Caki2 (cell line): Measurements from ENCODE around the gene HTT. TPM values are rescaled to one million over a fixed set of nuclear protein-coding genes. Genes with fewer than 3 reads are reported as not detected.

Experiments
- DNase-seq: peaks from one replicate; pipeline ENCODE4 v3.0.0-alpha.2; 2015; ENCODE audit warnings: low read depth
- in situ Hi-C: cut with HindIII; loops from 2 replicates; pipeline ENCODE4 v1.10.0; 2016; ENCODE audit warnings: low sequenced_read_pairs, low pct_unique_long_range_greater_than_20kb, mixed read lengths
- total RNA-seq: library from RNA; depleted of rRNA; stranded (reverse); fragments of >200 nt; shearing (Covaris generic); gene quantifications from 2 replicates; pipeline ENCODE4 v1.2.3, GENCODE V29; 2014; ENCODE audit warnings: low replicate concordance

Gene HTT
- total RNA-seq, 1 experiment from 2014 or later, result 20.7 TPM

- DNase-seq, result no peak
- in situ Hi-C loops, result no loop called here
Observed at GRCh38 chr4:3202836-3203820, 128.6 kb downstream of the HTT start.

DNA sequence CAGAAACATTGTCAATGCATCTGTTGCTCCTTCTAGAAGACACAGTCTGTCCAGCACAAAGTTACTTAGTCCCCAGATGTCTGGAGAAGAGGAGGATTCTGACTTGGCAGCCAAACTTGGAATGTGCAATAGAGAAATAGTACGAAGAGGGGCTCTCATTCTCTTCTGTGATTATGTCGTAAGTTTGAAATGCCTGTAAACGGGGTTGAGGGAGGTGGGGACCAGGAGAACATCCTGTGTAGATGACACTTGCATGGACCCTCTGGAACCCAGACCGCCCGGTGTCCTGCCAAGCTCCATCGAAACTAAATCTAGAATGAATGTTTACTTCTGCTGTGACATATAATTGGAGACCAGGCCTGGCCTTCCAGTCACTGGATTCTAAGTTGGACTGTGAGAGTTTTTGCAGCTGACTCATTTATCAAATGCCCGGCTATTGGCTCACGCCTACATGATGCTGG is 129.5 kb downstream of the HTT start:
- in situ Hi-C loops, result no loop called here
- DNase-seq, result no peak

DNA sequence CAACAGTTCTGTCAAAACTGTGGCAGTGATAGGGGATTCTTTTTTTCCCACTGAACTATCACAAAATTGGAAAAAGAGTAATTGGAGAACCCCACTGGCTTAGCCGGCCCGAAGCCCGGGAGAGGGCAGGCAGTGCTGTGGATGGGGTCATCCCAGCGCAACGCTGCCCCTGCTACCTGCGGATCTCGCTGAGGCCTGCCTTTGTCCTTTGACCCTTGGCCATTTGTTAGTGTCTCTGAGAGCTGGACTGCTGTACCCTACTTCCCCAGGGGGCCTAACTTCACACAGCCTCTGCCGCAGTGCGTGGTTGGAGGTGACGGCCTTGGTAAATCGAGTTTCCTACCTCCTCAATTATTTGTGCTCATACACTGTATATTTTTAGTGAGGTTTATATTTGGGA is 131.5 kb downstream of the HTT start:
- in situ Hi-C loops, result no loop called here
- no peak for DNase-seq

- in situ Hi-C loops, result no loop called here
Observed at GRCh38 chr4:3206439-3207100, 132.1 kb downstream of the HTT start.

GRCh38 chr4:3207531-3208037 is 133.1 kb downstream of the HTT start:
- in situ Hi-C loops, result no loop called here
- DNase-seq, result no peak

More at GRCh38 chr4:3206439-3207100, 132.1 kb downstream of the HTT start:
- no peak for DNase-seq

DNA sequence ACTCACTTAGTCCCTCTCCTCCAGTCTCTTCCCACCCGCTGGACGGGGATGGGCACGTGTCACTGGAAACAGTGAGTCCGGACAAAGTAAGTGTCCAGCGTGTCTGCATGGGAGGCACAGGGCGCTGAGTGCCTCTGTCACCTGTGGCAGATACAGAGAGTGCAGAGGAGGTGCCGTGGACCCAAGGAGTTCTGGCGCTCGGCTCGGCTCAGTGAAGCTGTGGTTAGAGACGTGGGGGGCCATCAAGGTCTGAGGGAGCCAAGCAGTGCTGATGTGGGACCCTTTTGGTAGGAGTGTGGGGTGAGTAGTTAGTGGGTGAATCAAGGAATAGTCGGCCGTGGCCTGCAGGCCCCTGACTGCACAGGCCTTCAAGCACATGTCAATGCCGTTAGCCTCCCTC is 134.3 kb downstream of the HTT start:
- no peak for DNase-seq
- in situ Hi-C loops, result no loop called here

GRCh38 chr4:3209551-3210325 is 135.3 kb downstream of the HTT start:
- in situ Hi-C loops, result no loop called here

DNA sequence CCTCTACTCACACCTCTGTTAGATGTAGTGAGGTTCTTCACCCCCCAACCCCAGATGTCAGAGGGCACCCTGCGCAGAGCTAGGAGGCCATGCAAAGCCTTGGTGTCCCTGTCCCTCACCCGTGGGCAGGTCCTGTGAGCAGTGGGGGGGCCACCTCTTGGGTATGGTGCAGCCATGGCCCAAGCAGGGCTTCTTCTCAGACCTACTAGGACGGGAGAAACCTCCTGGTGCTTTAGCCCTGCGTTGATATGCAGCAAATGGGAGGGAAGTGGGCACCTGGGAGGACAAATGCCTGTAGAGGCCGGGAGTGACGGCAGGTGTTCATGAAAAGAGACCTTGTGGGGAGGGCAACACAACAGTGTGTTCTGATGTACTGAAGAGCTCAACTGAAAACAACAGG is 136.0 kb downstream of the HTT start:
- in situ Hi-C loops, result no loop called here
- DNase-seq, result no peak

More at GRCh38 chr4:3209551-3210325, 135.3 kb downstream of the HTT start:
- no peak for DNase-seq

GRCh38 chr4:3211866-3212265 is 137.4 kb downstream of the HTT start:
- DNase-seq, result no peak
- in situ Hi-C loops, result no loop called here

GRCh38 chr4:3212391-3213105 is 138.1 kb downstream of the HTT start:
- in situ Hi-C loops, result no loop called here

GRCh38 chr4:3213106-3213425 is 138.6 kb downstream of the HTT start:
- in situ Hi-C loops, result no loop called here
- DNase-seq, result no peak

More at GRCh38 chr4:3212391-3213105, 138.1 kb downstream of the HTT start:
- no peak for DNase-seq

GRCh38 chr4:3213661-3214250 is 139.3 kb downstream of the HTT start:
- no peak for DNase-seq
- in situ Hi-C loops, result no loop called here

DNA sequence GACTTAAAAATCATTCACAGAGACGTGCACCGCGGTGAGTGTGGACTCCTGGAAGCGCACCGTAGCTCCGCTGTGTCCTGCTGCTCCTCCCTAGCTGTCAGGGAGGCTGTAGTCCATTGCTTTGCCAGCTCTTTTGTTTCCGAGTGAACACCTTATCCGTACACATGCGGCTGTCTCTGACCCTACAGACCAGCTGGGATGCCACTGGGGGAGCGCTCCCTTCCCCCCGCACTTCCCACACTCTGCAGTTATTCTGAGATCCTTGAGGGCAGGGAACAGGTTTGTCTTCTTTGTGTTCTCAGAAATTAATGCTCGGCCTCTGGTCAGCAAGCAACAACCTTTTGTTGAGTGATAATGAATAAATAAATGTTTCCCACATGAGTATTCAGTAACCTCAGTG is 140.8 kb downstream of the HTT start:
- DNase-seq, result no peak
- in situ Hi-C loops, result no loop called here

GRCh38 chr4:3215733-3216132 is 141.3 kb downstream of the HTT start:
- in situ Hi-C loops, result no loop called here
- DNase-seq, result no peak

DNA sequence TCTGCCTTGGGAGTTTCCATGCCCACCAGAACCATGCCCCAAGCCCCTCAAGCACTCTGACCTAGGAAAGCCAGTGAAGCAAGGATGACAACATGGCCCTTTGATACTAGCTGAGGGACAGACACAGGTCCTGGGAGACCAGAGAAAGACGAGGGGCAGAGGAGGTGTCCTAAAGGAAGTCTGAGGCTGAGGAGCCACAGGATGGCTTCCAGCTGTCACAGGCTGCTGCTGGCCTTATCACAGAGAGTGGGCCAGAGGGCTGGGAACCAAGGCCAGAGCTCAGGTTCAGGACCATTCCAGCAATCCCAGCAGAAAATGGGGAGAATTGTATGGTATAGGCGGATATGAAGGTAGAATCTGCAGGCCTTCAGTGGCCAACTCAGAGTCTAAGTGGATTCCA is 142.8 kb downstream of the HTT start:
- DNase-seq, result no peak
- in situ Hi-C loops, result no loop called here

DNA sequence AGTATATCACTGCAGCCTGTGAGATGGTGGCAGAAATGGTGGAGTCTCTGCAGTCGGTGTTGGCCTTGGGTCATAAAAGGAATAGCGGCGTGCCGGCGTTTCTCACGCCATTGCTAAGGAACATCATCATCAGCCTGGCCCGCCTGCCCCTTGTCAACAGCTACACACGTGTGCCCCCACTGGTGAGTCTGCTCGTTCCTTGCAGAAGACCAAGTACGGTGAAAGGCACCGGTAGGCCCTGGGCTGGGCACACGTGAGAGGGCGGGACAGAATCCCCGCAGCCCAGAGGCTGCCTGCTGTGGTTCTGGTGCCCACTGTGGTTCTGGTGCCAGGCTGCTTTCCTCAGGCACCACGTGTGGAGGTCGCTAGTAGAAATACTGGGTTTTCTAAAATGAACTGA is 143.3 kb downstream of the HTT start:
- in situ Hi-C loops, result no loop called here
- DNase-seq, result no peak

DNA sequence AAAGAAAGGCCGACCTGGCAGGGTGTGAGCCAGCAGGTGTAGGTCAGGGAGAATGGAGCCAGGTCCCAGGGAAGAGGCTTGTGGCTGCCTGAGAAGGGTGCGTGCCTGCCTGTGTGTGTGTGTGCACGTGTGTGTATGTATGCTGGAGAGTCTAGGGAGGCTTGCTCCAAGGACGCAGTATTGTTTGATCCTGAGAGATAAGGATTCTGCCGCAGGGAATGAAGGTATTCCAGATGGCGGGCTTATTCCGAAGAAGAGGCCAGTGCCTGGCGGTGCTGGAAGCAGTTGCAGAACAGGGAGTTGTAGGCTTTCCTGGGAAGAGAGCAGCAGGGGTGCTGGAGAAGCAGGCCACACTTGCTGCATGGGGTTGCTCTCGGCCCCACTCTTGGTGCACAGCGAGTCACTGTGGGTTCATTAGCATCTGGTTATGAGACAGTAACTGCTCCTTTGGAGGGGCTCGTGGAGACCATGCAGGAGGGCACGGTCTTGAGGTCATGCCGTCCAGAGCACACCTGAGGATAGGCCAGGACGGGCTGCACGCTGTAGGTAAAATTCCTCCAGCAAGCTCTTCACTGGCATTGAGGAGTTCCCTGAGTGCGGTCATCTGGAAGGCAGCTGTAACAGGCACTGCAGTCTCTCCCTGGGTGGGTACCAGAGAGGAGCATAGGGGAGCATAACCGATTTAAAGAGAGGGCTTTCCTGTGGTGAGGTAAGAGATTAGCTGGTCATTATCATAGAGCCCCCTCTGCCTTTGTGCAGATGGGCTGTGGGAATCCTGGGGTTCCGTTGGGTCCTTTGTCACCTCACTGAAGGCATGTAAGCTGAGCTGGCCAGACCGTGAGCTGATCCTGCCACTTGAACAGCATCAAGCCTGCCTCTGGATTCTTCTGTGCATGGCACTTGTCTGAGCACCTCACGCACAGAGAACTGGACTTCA is 144.6 kb downstream of the HTT start:
- in situ Hi-C loops, result no loop called here
- no peak for DNase-seq
